PC-3 (cell line): Measurements from ENCODE around the gene TMEM187. TPM values are rescaled to one million over a fixed set of nuclear protein-coding genes. Genes with fewer than 3 reads are reported as not detected.
A peak's percentile ranks its signal among the peaks of the same experiment; 100 is the strongest.

Experiments used
- ATAC-seq: fragments of 200-7000 bp; cut with Tn5 transposase; 2 replicates; pipeline ENCODE4 v1.9.1; 2020; ENCODE audit warnings: mild to moderate bottlenecking, moderate library complexity
- BruUV-seq: library from RNA; stranded (reverse); fragments of 400-500 nt; replicated peaks from 2 replicates; lab custom pipeline; 2021; lab: Mats Ljungman, UMichigan
- CTCF ChIA-PET: fragments of 300-600 bp; sonication (Branson Sonifier 250); formaldehyde crosslinking; loops from one replicate; lab custom pipeline; 2022; ENCODE audit warnings: antibody characterized with exemption; lab: Charles Lee
- POLR2A ChIA-PET: fragments of 300-600 bp; sonication (Branson Sonifier 250); formaldehyde crosslinking; loops from one replicate; lab custom pipeline; 2022; ENCODE audit warnings: antibody characterized with exemption; ENCODE audit not compliant: unreplicated experiment; lab: Charles Lee
- DNase-seq: peaks from one replicate; pipeline ENCODE4 v3.0.0-alpha.2; 2015
- H2AFZ ChIP-seq: fragments of 300-600 bp; sonication (generic); 2 replicates; pipeline ENCODE4 v1.6.0; 2016; ENCODE audit warnings: antibody characterized with exemption, low read length
- H3F3A ChIP-seq: fragments of 300-600 bp; sonication (generic); one replicate; pipeline ENCODE4 v1.6.0; 2017; ENCODE audit warnings: antibody characterized with exemption, low read length, control low read depth, mild to moderate bottlenecking; ENCODE audit not compliant: unreplicated experiment
- H3K27ac ChIP-seq: fragments of 300-600 bp; sonication (generic); 2 replicates; pipeline ENCODE4 v1.5.1; 2016; ENCODE audit warnings: mild to moderate bottlenecking, low read length
- H3K27me3 ChIP-seq: fragments of 300-600 bp; sonication (generic); 2 replicates; pipeline ENCODE4 v1.6.1; 2016; ENCODE audit warnings: low read length, mixed read lengths
- H3K36me3 ChIP-seq: fragments of 300-600 bp; sonication (generic); 2 replicates; pipeline ENCODE4 v1.6.1; 2016; ENCODE audit warnings: low read depth, mixed run types, low read length, mixed read lengths
- H3K4me1 ChIP-seq: fragments of 300-600 bp; sonication (generic); 2 replicates; pipeline ENCODE4 v1.5.1; 2016; ENCODE audit warnings: low read length; ENCODE audit not compliant: insufficient read depth
- H3K4me2 ChIP-seq: fragments of 300-600 bp; sonication (generic); 2 replicates; pipeline ENCODE4 v1.6.0; 2016; ENCODE audit warnings: low read length
- H3K4me3 ChIP-seq: fragments of 300-600 bp; sonication (generic); 2 replicates; pipeline ENCODE4 v1.5.1; 2016; ENCODE audit warnings: mild to moderate bottlenecking, low read length, mixed read lengths
- H3K79me2 ChIP-seq: fragments of 300-600 bp; sonication (generic); 2 replicates; pipeline ENCODE4 v1.6.1; 2017; ENCODE audit warnings: low read length, mixed read lengths
- H3K9ac ChIP-seq: fragments of 300-600 bp; sonication (generic); 2 replicates; pipeline ENCODE4 v1.6.0; 2016; ENCODE audit warnings: mild to moderate bottlenecking, low read length
- H3K9me2 ChIP-seq: fragments of 300-600 bp; sonication (generic); replicated peaks from 2 replicates; pipeline ENCODE4 v1.6.1; 2016; ENCODE audit warnings: mixed run types, low read length, mixed read lengths
- H3K9me3 ChIP-seq: fragments of 300-600 bp; sonication (generic); 2 replicates; pipeline ENCODE4 v1.6.1; 2016; ENCODE audit warnings: low read length, mixed read lengths
- H4K20me1 ChIP-seq: fragments of 300-600 bp; sonication (generic); 2 replicates; pipeline ENCODE4 v1.6.1; 2016; ENCODE audit warnings: low read length, mixed read lengths
- EZH2 ChIP-seq: fragments of 300-600 bp; sonication (generic); IDR thresholded peaks from one replicate; pipeline ENCODE4 v1.6.1; 2017; ENCODE audit warnings: antibody characterized with exemption, mild to moderate bottlenecking, low read length; ENCODE audit not compliant: unreplicated experiment
- EZH2phosphoT487 ChIP-seq: fragments of 300-600 bp; sonication (generic); IDR thresholded peaks from 2 replicates; pipeline ENCODE4 v1.6.1; 2018; ENCODE audit warnings: mild to moderate bottlenecking, antibody characterized with exemption, low read length, borderline replicate concordance
- intact Hi-C: fragments of 100-400 bp; cut with micrococcal nuclease; formaldehyde crosslinking; loops from 2 replicates; pipeline ENCODE4 v1.9.0; 2023
- total RNA-seq: library from RNA; depleted of rRNA; stranded (reverse); fragments of >200 nt; gene quantifications from 2 replicates; pipeline ENCODE4 v1.2.3, GENCODE V29; 2014
- TF ChIP-seq, protein P1 (sequence below): fragments of 300-600 bp; sonication (generic); conservative IDR thresholded peaks from 2 replicates; pipeline ENCODE4 v1.5.1; 2017; ENCODE audit warnings: antibody characterized with exemption, low read depth, mild to moderate bottlenecking, low read length

The TMEM187 gene
- total RNA-seq, 1 experiment from 2014 or later = 10.6 TPM

DNA sequence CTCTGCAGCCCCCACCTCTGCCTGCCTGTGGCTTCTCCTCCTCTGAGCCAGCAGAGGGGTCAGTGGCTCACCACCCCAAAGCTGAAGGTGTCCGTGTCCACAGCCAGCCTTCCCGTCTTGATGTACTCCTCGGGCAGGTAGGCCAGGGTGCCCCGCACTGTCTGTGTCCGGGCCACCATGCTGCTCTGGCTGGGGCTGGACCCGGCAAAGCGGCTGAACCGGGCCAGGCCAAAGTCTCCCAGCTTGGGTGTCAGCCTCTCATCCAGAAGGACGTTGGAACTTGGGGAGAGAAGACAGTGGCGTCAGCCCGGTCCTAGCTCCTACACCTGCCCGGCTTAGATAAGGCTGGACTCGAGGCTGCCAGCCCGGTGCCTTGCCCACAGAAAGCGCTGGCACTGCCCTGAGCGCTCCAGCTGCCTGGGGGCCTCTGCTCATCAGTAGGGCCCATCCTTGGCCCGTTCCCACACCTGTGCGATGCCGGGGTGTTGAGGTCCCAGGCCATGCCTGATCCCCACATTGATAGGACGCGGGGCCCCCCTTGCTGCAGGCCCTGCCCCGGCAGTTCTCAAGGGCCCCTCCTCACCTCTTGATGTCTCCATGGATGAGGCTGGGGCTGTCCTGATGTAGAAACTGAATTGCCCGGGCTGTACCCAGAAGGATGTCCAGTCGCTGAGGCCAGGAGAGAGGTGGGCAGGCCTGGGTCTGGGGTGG is 44.0 kb downstream of the TMEM187 start:
- peaks cover 24% of the 10 kb centered on the region for H3K4me1 ChIP-seq
- no peaks in the 10 kb centered on the region for H3F3A ChIP-seq
- H3K9me2 ChIP-seq = no peaks in the 10 kb centered on the region
- ChIA-PET CTCF (no interaction called here), POLR2A (no interaction called here)
- no TSS peak for BruUV-seq
- no peak for DNase-seq
- 0 out of 2 replicates have a peak, but pooled peaks cover 3% of the 10 kb centered on the region for H4K20me1 ChIP-seq
- H3K79me2 ChIP-seq = peaks cover 51% of the 10 kb centered on the region
- intact Hi-C loops = no loop called here
- no peak for ATAC-seq
- H3K27ac ChIP-seq = no peak overlapping the region
- H3K4me3 ChIP-seq = no peak overlapping the region
- no peak overlapping the region for H3K9ac ChIP-seq
- TF ChIP-seq EZH2phosphoT487 (no peak), EZH2 (no peak)
- TF ChIP-seq, protein P1, sequence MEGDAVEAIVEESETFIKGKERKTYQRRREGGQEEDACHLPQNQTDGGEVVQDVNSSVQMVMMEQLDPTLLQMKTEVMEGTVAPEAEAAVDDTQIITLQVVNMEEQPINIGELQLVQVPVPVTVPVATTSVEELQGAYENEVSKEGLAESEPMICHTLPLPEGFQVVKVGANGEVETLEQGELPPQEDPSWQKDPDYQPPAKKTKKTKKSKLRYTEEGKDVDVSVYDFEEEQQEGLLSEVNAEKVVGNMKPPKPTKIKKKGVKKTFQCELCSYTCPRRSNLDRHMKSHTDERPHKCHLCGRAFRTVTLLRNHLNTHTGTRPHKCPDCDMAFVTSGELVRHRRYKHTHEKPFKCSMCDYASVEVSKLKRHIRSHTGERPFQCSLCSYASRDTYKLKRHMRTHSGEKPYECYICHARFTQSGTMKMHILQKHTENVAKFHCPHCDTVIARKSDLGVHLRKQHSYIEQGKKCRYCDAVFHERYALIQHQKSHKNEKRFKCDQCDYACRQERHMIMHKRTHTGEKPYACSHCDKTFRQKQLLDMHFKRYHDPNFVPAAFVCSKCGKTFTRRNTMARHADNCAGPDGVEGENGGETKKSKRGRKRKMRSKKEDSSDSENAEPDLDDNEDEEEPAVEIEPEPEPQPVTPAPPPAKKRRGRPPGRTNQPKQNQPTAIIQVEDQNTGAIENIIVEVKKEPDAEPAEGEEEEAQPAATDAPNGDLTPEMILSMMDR = no peak
- H3K36me3 ChIP-seq = peaks cover 37% of the 10 kb centered on the region
- H2AFZ ChIP-seq = no peak overlapping the region
- H3K9me3 ChIP-seq = no peaks in the 10 kb centered on the region
- no peaks in the 10 kb centered on the region for H3K27me3 ChIP-seq
- no peak overlapping the region for H3K4me2 ChIP-seq

DNA sequence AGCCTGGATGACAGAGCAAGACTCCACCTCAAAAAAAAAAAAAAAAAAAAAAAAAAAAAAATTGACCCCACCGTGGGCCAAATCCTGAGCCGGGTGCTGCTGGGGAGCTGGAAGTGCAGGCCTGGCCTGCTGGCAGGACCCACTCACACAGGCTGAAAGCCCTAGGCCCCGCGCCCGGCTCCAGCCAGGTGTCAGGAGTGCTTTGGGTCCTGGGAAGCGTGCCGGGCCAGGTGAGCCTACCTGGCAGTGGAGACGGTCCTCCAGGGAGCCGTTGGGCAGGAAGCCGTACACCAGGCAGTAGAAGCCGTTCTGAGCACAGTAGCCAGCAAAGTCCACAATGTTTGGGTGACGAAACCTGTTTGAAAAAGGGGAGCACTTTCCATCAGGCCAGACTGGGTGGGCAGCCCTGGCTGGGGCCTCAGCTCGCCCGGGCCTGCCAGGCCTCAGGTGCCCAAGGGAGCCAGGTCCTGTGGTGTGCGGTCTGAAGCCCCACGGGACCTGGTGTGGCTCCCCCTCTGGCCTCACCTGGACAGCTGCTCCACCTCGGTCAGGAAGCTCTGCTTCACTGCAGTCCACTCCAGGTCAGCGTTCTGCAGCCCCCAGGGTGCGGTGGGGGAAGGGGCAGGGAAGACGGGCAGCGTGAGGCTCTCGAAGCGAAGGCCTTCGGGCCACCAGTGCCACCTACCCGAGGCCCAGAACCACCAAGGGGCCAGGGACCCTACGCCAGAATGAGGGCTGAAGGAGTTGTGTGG is 45.4 kb downstream of the TMEM187 start:
- H3K27ac ChIP-seq = no peak overlapping the region
- DNase-seq (no peak), ATAC-seq (no peak)
- peaks cover 51% of the 10 kb centered on the region for H3K79me2 ChIP-seq
- H3K4me2 ChIP-seq = peak overlapping the region; percentile 100
- peak overlapping the region; percentile 97 for H3K4me3 ChIP-seq
- TF ChIP-seq, protein P1 = 0 out of 2 replicates have a peak, but pooled peaks have one; percentile 9
- no peak for TF ChIP-seq EZH2phosphoT487
- POLR2A ChIA-PET = no interaction called here
- no peaks in the 10 kb centered on the region for H3K9me3 ChIP-seq
- intact Hi-C loops = no loop called here
- no peaks in the 10 kb centered on the region for H3K27me3 ChIP-seq
- H2AFZ ChIP-seq = no peak overlapping the region
- H3F3A ChIP-seq = no peaks in the 10 kb centered on the region
- 0 out of 2 replicates have a peak, but pooled peaks cover 3% of the 10 kb centered on the region for H4K20me1 ChIP-seq
- H3K4me1 ChIP-seq = peaks cover 24% of the 10 kb centered on the region
- CTCF ChIA-PET = no interaction called here
- no TSS peak for BruUV-seq
- peaks cover 24% of the 10 kb centered on the region for H3K36me3 ChIP-seq
- H3K9ac ChIP-seq = peak overlapping the region; percentile 95
- H3K9me2 ChIP-seq = no peaks in the 10 kb centered on the region
